Mesenteric fat pad (tissue), 1 donor: ENCODE data around the gene OR2C3. TPM values are rescaled to one million over a fixed set of nuclear protein-coding genes. Genes with fewer than 3 reads are reported as not detected.
"Not testable (repeated sequence)": the region's sequence is repeated elsewhere in the genome, so short reads cannot be mapped to it uniquely, and the experiment has no call there.

Source experiments
- DNase-seq: peaks from one replicate; pipeline ENCODE4 v3.0.0-alpha.2; 2020; ENCODE audit warnings: low spot score
- total RNA-seq: library from RNA; stranded (reverse); fragmentation: NEBNext Ultra II Directional; extraction: Animal tissue kit (Norgen Biotek cat#: 25700); gene quantifications from one replicate; pipeline ENCODE4 v1.2.1, GENCODE V29; 2021
- donor health status: DM: yes; HTN: yes; CAD: no.

Gene OR2C3
- total RNA-seq, 1 donor from 2014 or later = 0.03 TPM

- DNase-seq = no peak
These were observed 18.2 kb downstream of the OR2C3 start for GRCh38 chr1:247517795-247518612.

- DNase-seq = no peak
These were observed 29.4 kb downstream of the OR2C3 start for GRCh38 chr1:247506831-247507230.

- DNase-seq = no peak
These were observed 35.4 kb downstream of the OR2C3 start for GRCh38 chr1:247500865-247501264.

GRCh38 chr1:247496581-247497285 is 39.5 kb downstream of the OR2C3 start:
- no peak for DNase-seq

- no peak for DNase-seq
These were observed 41.5 kb downstream of the OR2C3 start for GRCh38 chr1:247494767-247495166.

- DNase-seq = no peak
These were observed 43.1 kb downstream of the OR2C3 start for GRCh38 chr1:247493106-247493505.

- DNase-seq = no peak
These were observed 44.9 kb downstream of the OR2C3 start for GRCh38 chr1:247491328-247491727.

GRCh38 chr1:247487057-247487456 is 49.2 kb downstream of the OR2C3 start:
- DNase-seq = no peak

- no peak for DNase-seq
These were observed 53.5 kb downstream of the OR2C3 start for GRCh38 chr1:247482747-247483146.

- not testable (repeated sequence) for DNase-seq
These were observed 59.7 kb downstream of the OR2C3 start for GRCh38 chr1:247476328-247477058.

GRCh38 chr1:247475793-247476192 is 60.4 kb downstream of the OR2C3 start:
- no peak for DNase-seq

Other genes with a start within 250 kb of the OR2C3 start
- gene ZNF496, start 204.6 kb downstream of the OR2C3 start, total RNA-seq = 14.4 TPM
- 11.5 TPM for gene NLRP3, start 120.3 kb downstream of the OR2C3 start, total RNA-seq
- not detected for gene OR2B11, start 78.3 kb downstream of the OR2C3 start, total RNA-seq
- 0.51 TPM for gene GCSAML, start 12.7 kb upstream of the OR2C3 start, total RNA-seq
- gene OR2G2, start 51.9 kb upstream of the OR2C3 start, total RNA-seq = not detected
- gene OR2G3, start 69.1 kb upstream of the OR2C3 start, total RNA-seq = not detected
- not detected for gene OR13G1, start 143.3 kb upstream of the OR2C3 start, total RNA-seq
- gene OR6F1, start 180.2 kb upstream of the OR2C3 start, total RNA-seq = not detected
- gene OR14K1, start 202.2 kb upstream of the OR2C3 start, total RNA-seq = not detected
- not detected for gene OR14A2, start 211.7 kb upstream of the OR2C3 start, total RNA-seq
- gene OR1C1, start 224.1 kb upstream of the OR2C3 start, total RNA-seq = not detected